ENCODE data around the gene HOXD8. TPM values are rescaled to one million over a fixed set of nuclear protein-coding genes. Genes with fewer than 3 reads are reported as not detected.

HOXD8 gene
- total RNA-seq, 1 donor from 2014 or later = 0.58 TPM

GRCh38 chr2:176082525-176082823, 47.0 kb upstream of the HOXD8 start:
- no peak for TF ChIP-seq CTCF (IDR thresholded peaks at IDR 0.05; ENCODE audit: unreplicated experiment)
- Mint-ChIP-seq H3K4me3 (no peak overlapping the region), H3K27me3 (ENCODE audit: low read depth) (peaks cover 96% of the 10 kb centered on the region), H3K4me1 (peaks cover 22% of the 10 kb centered on the region), H3K27ac (no peak overlapping the region), H3K9me3 (no peaks in the 10 kb centered on the region), H3K36me3 (no peaks in the 10 kb centered on the region)
- DNase-seq (ENCODE audit: low spot score in 2 of 2, unreplicated experiment in 2 of 2) = no peak

- TF ChIP-seq CTCF (IDR thresholded peaks at IDR 0.05; ENCODE audit: unreplicated experiment) = no peak
- H3K27me3 Mint-ChIP-seq (ENCODE audit: low read depth) = peaks cover 98% of the 10 kb centered on the region
- H3K4me3 Mint-ChIP-seq = peak overlapping the region; percentile 3
- H3K9me3 Mint-ChIP-seq = no peaks in the 10 kb centered on the region
- DNase-seq (ENCODE audit: low spot score in 2 of 2, unreplicated experiment in 2 of 2) = peak in 1 of 2 experiments; percentile 47
- no peaks in the 10 kb centered on the region for H3K36me3 Mint-ChIP-seq
- H3K27ac Mint-ChIP-seq = no peak overlapping the region
- peaks cover 22% of the 10 kb centered on the region for H3K4me1 Mint-ChIP-seq
Observed at GRCh38 chr2:176082824-176083751, 46.4 kb upstream of the HOXD8 start.

- no peak for DNase-seq (ENCODE audit: low spot score in 2 of 2, unreplicated experiment in 2 of 2)
- no peak for TF ChIP-seq CTCF (IDR thresholded peaks at IDR 0.05; ENCODE audit: unreplicated experiment)
- Mint-ChIP-seq H3K4me3 (peak within 1 kb of the TSS; percentile 3), H3K4me1 (peaks cover 26% of the 10 kb centered on the region), H3K9me3 (no peaks in the 10 kb centered on the region), H3K27ac (no peak within 1 kb of the TSS), H3K27me3 (ENCODE audit: low read depth) (peaks cover 98% of the 10 kb centered on the region), H3K36me3 (no peaks in the 10 kb centered on the region)
Observed at GRCh38 chr2:176083796-176084261, 45.7 kb upstream of the HOXD8 start, which contains the start of gene EVX2. EVX2 (minus strand) TSS chr2:176083962; CDS start chr2:176083776, 186 bp downstream.

GRCh38 chr2:176084611-176085119, 44.8 kb upstream of the HOXD8 start:
- TF ChIP-seq CTCF (IDR thresholded peaks at IDR 0.05; ENCODE audit: unreplicated experiment) = no peak
- Mint-ChIP-seq H3K9me3 (no peaks in the 10 kb centered on the region), H3K27ac (no peak overlapping the region), H3K27me3 (ENCODE audit: low read depth) (peaks cover 98% of the 10 kb centered on the region), H3K4me1 (peaks cover 20% of the 10 kb centered on the region), H3K4me3 (no peak overlapping the region), H3K36me3 (no peaks in the 10 kb centered on the region)
- no peak for DNase-seq (ENCODE audit: low spot score in 2 of 2, unreplicated experiment in 2 of 2)

GRCh38 chr2:176085120-176085788, 44.3 kb upstream of the HOXD8 start:
- H3K36me3 Mint-ChIP-seq = no peaks in the 10 kb centered on the region
- DNase-seq (ENCODE audit: low spot score in 2 of 2, unreplicated experiment in 2 of 2) = no peak
- H3K27me3 Mint-ChIP-seq (ENCODE audit: low read depth) = peaks cover 100% of the 10 kb centered on the region
- no peak overlapping the region for H3K27ac Mint-ChIP-seq
- peaks cover 20% of the 10 kb centered on the region for H3K4me1 Mint-ChIP-seq
- TF ChIP-seq CTCF (IDR thresholded peaks at IDR 0.05; ENCODE audit: unreplicated experiment) = no peak
- no peak overlapping the region for H3K4me3 Mint-ChIP-seq
- no peaks in the 10 kb centered on the region for H3K9me3 Mint-ChIP-seq

Data from mesothelial cell of epicardium (in vitro differentiated cells).